SK-N-SH (cell line): Measurements from ENCODE around the gene CHST13. TPM values are rescaled to one million over a fixed set of nuclear protein-coding genes. Genes with fewer than 3 reads are reported as not detected.

Experiments
- CTCF ChIA-PET: fragments of 300-600, 350-600 bp; formaldehyde crosslinking; extraction: SDS; loops from one replicate; lab custom pipeline; 2021; lab: Yijun Ruan, JAX
- POLR2A ChIA-PET: fragments of 350-600 bp; sonication (Branson Sonifier 250); formaldehyde crosslinking; extraction: SDS; loops from one replicate; lab custom pipeline; 2020; ENCODE audit warnings: antibody characterized with exemption, inconsistent platforms; lab: Yijun Ruan, JAX
- DNase-seq: peaks from one replicate; pipeline ENCODE4 v3.0.0; 2012
- H2AFZ ChIP-seq: fragments of 200-600 bp; sonication (generic); 2 replicates; pipeline ENCODE4 v1.8.1; 2016; ENCODE audit warnings: antibody characterized with exemption, mild to moderate bottlenecking, low read depth
- H3F3A ChIP-seq: fragments of 200-600 bp; sonication (generic); replicated peaks from 2 replicates; pipeline ENCODE3; 2016; ENCODE audit warnings: antibody characterized with exemption, mild to moderate bottlenecking; ENCODE audit not compliant: insufficient read depth
- H3K27ac ChIP-seq, 2 experiments: fragments of 200-500 bp in 1 of 2; fragments of 200-600 bp in 1 of 2; sonication (Bioruptor generic) in 1 of 2; sonication (generic), shearing (Covaris generic) in 1 of 2; 2 replicates each; pipeline versions ENCODE4 v1.5.1 to v1.6.1; 2014 to 2016; ENCODE audit warnings: low read depth in 2 of 2, inconsistent platforms in 1 of 2, low read length in 1 of 2, mild to moderate bottlenecking in 1 of 2, mixed read lengths in 1 of 2
- H3K27me3 ChIP-seq: fragments of 200-600 bp; sonication (generic), shearing (Covaris generic); 2 replicates; pipeline ENCODE4 v1.6.1; 2016; ENCODE audit warnings: mixed run types; ENCODE audit not compliant: insufficient read depth
- H3K36me3 ChIP-seq, 2 experiments: fragments of 200-500 bp in 1 of 2; fragments of 200-600 bp in 1 of 2; sonication (Bioruptor generic) in 1 of 2; sonication (generic) in 1 of 2; replicated peaks in 1 of 2; 2 replicates each; pipeline versions ENCODE3 to v1.5.1; 2014 to 2016; ENCODE audit warnings: low read length in 1 of 2, mild to moderate bottlenecking in 1 of 2; ENCODE audit not compliant: insufficient read depth in 2 of 2, control insufficient read depth in 1 of 2
- H3K4me1 ChIP-seq, 2 experiments: fragments of 200-500 bp in 1 of 2; fragments of 200-600 bp in 1 of 2; sonication (Bioruptor generic) in 1 of 2; sonication (generic), shearing (Covaris generic) in 1 of 2; 2 replicates each; pipeline versions ENCODE4 v1.5.1 to v1.6.1; 2014 to 2016; ENCODE audit warnings: low read depth in 1 of 2, low read length in 1 of 2, mixed run types in 1 of 2; ENCODE audit not compliant: insufficient read depth in 2 of 2, control insufficient read depth in 1 of 2
- H3K4me2 ChIP-seq: fragments of 200-600 bp; sonication (generic), shearing (Covaris generic); 2 replicates; pipeline ENCODE4 v1.6.1; 2017; ENCODE audit warnings: mixed run types
- H3K4me3 ChIP-seq, 2 experiments: fragments of 200-500 bp in 1 of 2; fragments of 200-600 bp in 1 of 2; sonication (Bioruptor generic) in 1 of 2; sonication (generic), shearing (Covaris generic) in 1 of 2; 2 replicates each; pipeline versions ENCODE4 v1.5.1 to v1.8.1; 2014 to 2016; ENCODE audit warnings: low read depth in 2 of 2, inconsistent platforms in 1 of 2, low read length in 1 of 2, mild to moderate bottlenecking in 1 of 2, mixed read lengths in 1 of 2, moderate library complexity in 1 of 2
- H3K79me2 ChIP-seq: fragments of 200-600 bp; sonication (generic); 2 replicates; pipeline ENCODE4 v1.8.1; 2017; ENCODE audit warnings: mild to moderate bottlenecking; ENCODE audit not compliant: insufficient read depth
- H3K9ac ChIP-seq: fragments of 200-600 bp; sonication (generic); 2 replicates; pipeline ENCODE4 v1.6.1; 2017; ENCODE audit warnings: mixed run types
- H3K9me2 ChIP-seq: fragments of 200-600 bp; sonication (generic); 2 replicates; pipeline ENCODE4 v1.6.1; 2017; ENCODE audit warnings: mixed run types
- H3K9me3 ChIP-seq: fragments of 200-600 bp; sonication (generic); 2 replicates; pipeline ENCODE4 v1.6.1; 2017; ENCODE audit warnings: mixed run types, mild to moderate bottlenecking, moderate library complexity
- H4K20me1 ChIP-seq: fragments of 200-600 bp; sonication (generic); 2 replicates; pipeline ENCODE4 v1.6.1; 2017; ENCODE audit warnings: mild to moderate bottlenecking, mixed run types; ENCODE audit not compliant: insufficient read depth
- EP300 ChIP-seq, 2 experiments: IDR thresholded peaks; 2 replicates each; pipeline versions ENCODE4 v1.4.0 to v1.6.1; 2012; ENCODE audit warnings: borderline replicate concordance in 1 of 2, low read depth in 1 of 2, low read length in 1 of 2
- FOXM1 ChIP-seq: IDR thresholded peaks from 2 replicates; pipeline ENCODE4 v1.4.0; 2012; ENCODE audit warnings: low read depth, mild to moderate bottlenecking
- GABPA ChIP-seq: IDR thresholded peaks from 2 replicates; pipeline ENCODE4 v1.4.0; 2012; ENCODE audit warnings: low read depth, mild to moderate bottlenecking
- GATA2 ChIP-seq: sonication (generic); formaldehyde crosslinking; IDR thresholded peaks from 2 replicates; pipeline ENCODE4 v1.5.0; 2020; ENCODE audit warnings: mild to moderate bottlenecking, missing genetic modification reagents
- MAX ChIP-seq: IDR thresholded peaks from 2 replicates; pipeline ENCODE4 v1.4.0; 2012; ENCODE audit warnings: low read depth
- MXI1 ChIP-seq: IDR thresholded peaks from 2 replicates; pipeline ENCODE4 v1.6.1; 2012; ENCODE audit warnings: mild to moderate bottlenecking, low read depth, low read length, improper control_type of control experiment
- NFIC ChIP-seq: IDR thresholded peaks from 2 replicates; pipeline ENCODE4 v1.4.0; 2012; ENCODE audit warnings: borderline replicate concordance
- PBX3 ChIP-seq: IDR thresholded peaks from 2 replicates; pipeline ENCODE4; 2012
- RAD21 ChIP-seq: IDR thresholded peaks from 2 replicates; pipeline ENCODE4 v1.6.1; 2012; ENCODE audit warnings: mild to moderate bottlenecking, low read length
- RCOR1 ChIP-seq: fragments of 150-350 bp; IDR thresholded peaks from 2 replicates; pipeline ENCODE4 v1.6.1; 2017; ENCODE audit warnings: antibody characterized with exemption, low read length
- RFX5 ChIP-seq: IDR thresholded peaks from 2 replicates; pipeline ENCODE4 v1.6.1; 2012; ENCODE audit warnings: mild to moderate bottlenecking, improper control_type of control experiment, low read length
- SMC3 ChIP-seq: IDR thresholded peaks from 2 replicates; pipeline ENCODE4 v1.6.1; 2012; ENCODE audit warnings: low read depth, low read length, improper control_type of control experiment
- TAF1 ChIP-seq: IDR thresholded peaks from 2 replicates; pipeline ENCODE4 v1.6.1; 2012; ENCODE audit warnings: low read depth, mild to moderate bottlenecking, low read length, moderate library complexity, borderline replicate concordance
- TCF12 ChIP-seq: IDR thresholded peaks from 2 replicates; pipeline ENCODE4 v1.4.0; 2012
- TEAD4 ChIP-seq: IDR thresholded peaks from 2 replicates; pipeline ENCODE4 v1.4.0; 2012; ENCODE audit warnings: mild to moderate bottlenecking, borderline replicate concordance; ENCODE audit not compliant: insufficient read depth
- WGBS: methylation state at CpG from one replicate; pipeline ENCODE4 v1.1.6; 2017; ENCODE audit warnings: low lambda C conversion rate; 5-methylcytosine and 5-hydroxymethylcytosine counted together
- polyA plus RNA-seq, 3 experiments: library from polyadenylated mRNA; depleted of rRNA; stranded (reverse); fragments of >200 nt; gene quantifications; 2 replicates each; pipeline ENCODE4 v1.2.3, GENCODE V29; 2012
- TF ChIP-seq, protein P1 (sequence below): fragments of 150-350 bp; IDR thresholded peaks from 2 replicates; pipeline ENCODE4 v1.6.1; 2017; ENCODE audit warnings: antibody characterized with exemption, low read length, low read depth, borderline replicate concordance
- TF ChIP-seq, protein P2 (sequence below): fragments of 200-600 bp; sonication (generic); IDR thresholded peaks from 2 replicates; pipeline ENCODE4 v1.6.1; 2017; ENCODE audit warnings: antibody characterized with exemption, mild to moderate bottlenecking, moderate library complexity
- TF ChIP-seq, protein P3 (sequence below): IDR thresholded peaks from 2 replicates; pipeline ENCODE4 v1.4.0; 2012; ENCODE audit warnings: low read depth, borderline replicate concordance
- TF ChIP-seq, protein P4 (sequence below): IDR thresholded peaks from 2 replicates; pipeline ENCODE4 v1.6.1; 2012; ENCODE audit warnings: mild to moderate bottlenecking, low read depth, low read length, moderate library complexity
- TF ChIP-seq, protein P5 (sequence below): fragments of 150-350 bp; IDR thresholded peaks from 2 replicates; pipeline ENCODE4 v1.6.1; 2016; ENCODE audit warnings: mild to moderate bottlenecking, low read depth, low read length

CHST13 gene
- polyA plus RNA-seq, 1 of the 3 experiments (the other 2 are of a cell fraction), result 0.41 TPM

- TF ChIP-seq NFIC, result no peak
- no peak for TF ChIP-seq EP300 (IDR thresholded peaks at IDR 0.05; ENCODE audit: borderline replicate concordance in 1 of 2, low read depth in 1 of 2, low read length in 1 of 2)
- no peak for TF ChIP-seq GABPA
- no peak for TF ChIP-seq PBX3
- TF ChIP-seq MXI1, result no peak
- TF ChIP-seq, all 33 proteins: peak for 0
Measured at GRCh38 chr3:126487151-126487771, 36.7 kb upstream of the CHST13 start (continued).

DNA sequence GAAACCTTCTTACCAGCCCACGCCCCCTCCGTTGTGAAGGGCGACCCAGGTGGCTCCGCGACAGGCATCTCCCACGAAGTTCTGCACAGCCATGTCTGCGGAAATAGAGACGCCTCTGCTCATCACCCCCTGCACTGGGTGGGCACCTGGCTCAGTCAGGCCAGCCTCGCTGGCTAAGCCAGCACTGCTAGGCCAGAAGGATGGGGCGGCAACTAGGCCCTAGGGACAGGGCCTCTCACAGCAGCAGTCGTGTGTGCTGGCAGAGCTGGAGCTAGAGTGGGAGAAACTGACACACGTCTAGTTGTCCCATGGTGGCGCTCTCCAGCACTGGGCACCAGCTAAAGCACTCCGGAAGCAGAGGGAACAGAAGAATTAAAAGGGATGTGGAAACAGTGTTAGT is 35.8 kb upstream of the CHST13 start:
- ChIA-PET POLR2A (no interaction called here), CTCF (interaction anchor here (1.0 kb wide), 2 partner anchors 19 to 35 kb away, joined by 3 to 4 read pairs; partner anchors contain the start of gene CHST13)
- peaks cover 7% of the 10 kb centered on the region for H3K27me3 ChIP-seq
- no peak overlapping the region for H3K9ac ChIP-seq
- no peaks in the 10 kb centered on the region for H3K9me2 ChIP-seq
- H3K27ac ChIP-seq, result no peak overlapping the region
- H2AFZ ChIP-seq, result no peak overlapping the region
- H3F3A ChIP-seq, result no peaks in the 10 kb centered on the region
- peaks cover 0 to 9% of the 10 kb centered on the region in 2 experiments; a peak in 1 of 4 replicates for H3K4me1 ChIP-seq
- no peak overlapping the region for H3K4me2 ChIP-seq
- no peaks in the 10 kb centered on the region for H3K36me3 ChIP-seq
- no peak for DNase-seq
- H3K9me3 ChIP-seq, result no peaks in the 10 kb centered on the region
- H4K20me1 ChIP-seq, result no peaks in the 10 kb centered on the region
- WGBS, result 89% methylated on average over 11 of the region's 14 CpGs
- no peaks in the 10 kb centered on the region for H3K79me2 ChIP-seq
- no peak overlapping the region for H3K4me3 ChIP-seq
- TF ChIP-seq MAX (no peak), GABPA (no peak), TEAD4 (no peak), NFIC (no peak), TAF1 (no peak), RFX5 (no peak), RAD21 (no peak), MXI1 (no peak), SMC3 (no peak), GATA2 (no peak), RCOR1 (no peak), FOXM1 (no peak), TCF12 (no peak)
- TF ChIP-seq, protein P1, sequence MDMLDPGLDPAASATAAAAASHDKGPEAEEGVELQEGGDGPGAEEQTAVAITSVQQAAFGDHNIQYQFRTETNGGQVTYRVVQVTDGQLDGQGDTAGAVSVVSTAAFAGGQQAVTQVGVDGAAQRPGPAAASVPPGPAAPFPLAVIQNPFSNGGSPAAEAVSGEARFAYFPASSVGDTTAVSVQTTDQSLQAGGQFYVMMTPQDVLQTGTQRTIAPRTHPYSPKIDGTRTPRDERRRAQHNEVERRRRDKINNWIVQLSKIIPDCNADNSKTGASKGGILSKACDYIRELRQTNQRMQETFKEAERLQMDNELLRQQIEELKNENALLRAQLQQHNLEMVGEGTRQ, result no peak
- TF ChIP-seq, protein P2, sequence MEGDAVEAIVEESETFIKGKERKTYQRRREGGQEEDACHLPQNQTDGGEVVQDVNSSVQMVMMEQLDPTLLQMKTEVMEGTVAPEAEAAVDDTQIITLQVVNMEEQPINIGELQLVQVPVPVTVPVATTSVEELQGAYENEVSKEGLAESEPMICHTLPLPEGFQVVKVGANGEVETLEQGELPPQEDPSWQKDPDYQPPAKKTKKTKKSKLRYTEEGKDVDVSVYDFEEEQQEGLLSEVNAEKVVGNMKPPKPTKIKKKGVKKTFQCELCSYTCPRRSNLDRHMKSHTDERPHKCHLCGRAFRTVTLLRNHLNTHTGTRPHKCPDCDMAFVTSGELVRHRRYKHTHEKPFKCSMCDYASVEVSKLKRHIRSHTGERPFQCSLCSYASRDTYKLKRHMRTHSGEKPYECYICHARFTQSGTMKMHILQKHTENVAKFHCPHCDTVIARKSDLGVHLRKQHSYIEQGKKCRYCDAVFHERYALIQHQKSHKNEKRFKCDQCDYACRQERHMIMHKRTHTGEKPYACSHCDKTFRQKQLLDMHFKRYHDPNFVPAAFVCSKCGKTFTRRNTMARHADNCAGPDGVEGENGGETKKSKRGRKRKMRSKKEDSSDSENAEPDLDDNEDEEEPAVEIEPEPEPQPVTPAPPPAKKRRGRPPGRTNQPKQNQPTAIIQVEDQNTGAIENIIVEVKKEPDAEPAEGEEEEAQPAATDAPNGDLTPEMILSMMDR, result no peak
- TF ChIP-seq, protein P3, sequence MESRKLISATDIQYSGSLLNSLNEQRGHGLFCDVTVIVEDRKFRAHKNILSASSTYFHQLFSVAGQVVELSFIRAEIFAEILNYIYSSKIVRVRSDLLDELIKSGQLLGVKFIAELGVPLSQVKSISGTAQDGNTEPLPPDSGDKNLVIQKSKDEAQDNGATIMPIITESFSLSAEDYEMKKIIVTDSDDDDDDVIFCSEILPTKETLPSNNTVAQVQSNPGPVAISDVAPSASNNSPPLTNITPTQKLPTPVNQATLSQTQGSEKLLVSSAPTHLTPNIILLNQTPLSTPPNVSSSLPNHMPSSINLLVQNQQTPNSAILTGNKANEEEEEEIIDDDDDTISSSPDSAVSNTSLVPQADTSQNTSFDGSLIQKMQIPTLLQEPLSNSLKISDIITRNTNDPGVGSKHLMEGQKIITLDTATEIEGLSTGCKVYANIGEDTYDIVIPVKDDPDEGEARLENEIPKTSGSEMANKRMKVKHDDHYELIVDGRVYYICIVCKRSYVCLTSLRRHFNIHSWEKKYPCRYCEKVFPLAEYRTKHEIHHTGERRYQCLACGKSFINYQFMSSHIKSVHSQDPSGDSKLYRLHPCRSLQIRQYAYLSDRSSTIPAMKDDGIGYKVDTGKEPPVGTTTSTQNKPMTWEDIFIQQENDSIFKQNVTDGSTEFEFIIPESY, result no peak
- TF ChIP-seq, protein P4, sequence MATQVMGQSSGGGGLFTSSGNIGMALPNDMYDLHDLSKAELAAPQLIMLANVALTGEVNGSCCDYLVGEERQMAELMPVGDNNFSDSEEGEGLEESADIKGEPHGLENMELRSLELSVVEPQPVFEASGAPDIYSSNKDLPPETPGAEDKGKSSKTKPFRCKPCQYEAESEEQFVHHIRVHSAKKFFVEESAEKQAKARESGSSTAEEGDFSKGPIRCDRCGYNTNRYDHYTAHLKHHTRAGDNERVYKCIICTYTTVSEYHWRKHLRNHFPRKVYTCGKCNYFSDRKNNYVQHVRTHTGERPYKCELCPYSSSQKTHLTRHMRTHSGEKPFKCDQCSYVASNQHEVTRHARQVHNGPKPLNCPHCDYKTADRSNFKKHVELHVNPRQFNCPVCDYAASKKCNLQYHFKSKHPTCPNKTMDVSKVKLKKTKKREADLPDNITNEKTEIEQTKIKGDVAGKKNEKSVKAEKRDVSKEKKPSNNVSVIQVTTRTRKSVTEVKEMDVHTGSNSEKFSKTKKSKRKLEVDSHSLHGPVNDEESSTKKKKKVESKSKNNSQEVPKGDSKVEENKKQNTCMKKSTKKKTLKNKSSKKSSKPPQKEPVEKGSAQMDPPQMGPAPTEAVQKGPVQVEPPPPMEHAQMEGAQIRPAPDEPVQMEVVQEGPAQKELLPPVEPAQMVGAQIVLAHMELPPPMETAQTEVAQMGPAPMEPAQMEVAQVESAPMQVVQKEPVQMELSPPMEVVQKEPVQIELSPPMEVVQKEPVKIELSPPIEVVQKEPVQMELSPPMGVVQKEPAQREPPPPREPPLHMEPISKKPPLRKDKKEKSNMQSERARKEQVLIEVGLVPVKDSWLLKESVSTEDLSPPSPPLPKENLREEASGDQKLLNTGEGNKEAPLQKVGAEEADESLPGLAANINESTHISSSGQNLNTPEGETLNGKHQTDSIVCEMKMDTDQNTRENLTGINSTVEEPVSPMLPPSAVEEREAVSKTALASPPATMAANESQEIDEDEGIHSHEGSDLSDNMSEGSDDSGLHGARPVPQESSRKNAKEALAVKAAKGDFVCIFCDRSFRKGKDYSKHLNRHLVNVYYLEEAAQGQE, result no peak
- TF ChIP-seq, protein P5, sequence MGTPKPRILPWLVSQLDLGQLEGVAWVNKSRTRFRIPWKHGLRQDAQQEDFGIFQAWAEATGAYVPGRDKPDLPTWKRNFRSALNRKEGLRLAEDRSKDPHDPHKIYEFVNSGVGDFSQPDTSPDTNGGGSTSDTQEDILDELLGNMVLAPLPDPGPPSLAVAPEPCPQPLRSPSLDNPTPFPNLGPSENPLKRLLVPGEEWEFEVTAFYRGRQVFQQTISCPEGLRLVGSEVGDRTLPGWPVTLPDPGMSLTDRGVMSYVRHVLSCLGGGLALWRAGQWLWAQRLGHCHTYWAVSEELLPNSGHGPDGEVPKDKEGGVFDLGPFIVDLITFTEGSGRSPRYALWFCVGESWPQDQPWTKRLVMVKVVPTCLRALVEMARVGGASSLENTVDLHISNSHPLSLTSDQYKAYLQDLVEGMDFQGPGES, result no peak
